ENCODE results near the gene SPINK6.

DNA sequence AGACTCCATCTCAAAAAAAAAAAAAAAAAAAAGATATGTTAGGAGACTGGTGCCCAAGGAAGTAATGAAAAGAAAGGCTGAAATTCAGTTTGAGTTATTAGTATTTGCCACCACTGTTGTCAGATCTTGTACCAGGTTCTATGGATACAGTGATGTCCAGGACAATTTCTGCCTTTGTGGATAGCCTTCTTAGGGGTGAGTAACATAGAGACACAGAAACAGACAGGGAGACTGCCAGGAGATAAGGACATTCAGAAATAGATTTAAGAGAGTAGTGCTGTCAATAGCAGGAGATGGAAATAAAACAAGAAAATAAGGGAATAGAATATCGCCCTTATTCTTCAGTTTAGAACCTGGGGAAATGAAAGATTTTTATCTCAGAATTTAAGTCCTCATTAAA lies 40.8 kb upstream of the SPINK6 start:
- no peak for TF ChIP-seq CTCF (conservative IDR thresholded peaks at IDR 0.05; ENCODE audit: low read length)
- no peak for TF ChIP-seq EZH2phosphoT487 (IDR thresholded peaks at IDR 0.05; ENCODE audit: borderline replicate concordance, low read depth, low read length)
